Lower leg skin (tissue), 3 donors: ENCODE results near the gene RPS6KB2.

Source experiments
- POLR2A ChIP-seq, 2 donors: fragments of 450-650 bp; IDR thresholded peaks; one replicate each; pipeline ENCODE4 v1.6.1; 2016 to 2017; ENCODE audit warnings: antibody characterized with exemption in 2 of 2, mild to moderate bottlenecking in 1 of 2, moderate library complexity in 1 of 2
- TF ChIP-seq, protein P1 (sequence below), 3 donors: fragments of 450-650 bp; IDR thresholded peaks; one replicate each; pipeline ENCODE4 v1.5.1; 2016; ENCODE audit warnings: antibody characterized with exemption in 3 of 3, mild to moderate bottlenecking in 3 of 3, moderate library complexity in 2 of 3

DNA sequence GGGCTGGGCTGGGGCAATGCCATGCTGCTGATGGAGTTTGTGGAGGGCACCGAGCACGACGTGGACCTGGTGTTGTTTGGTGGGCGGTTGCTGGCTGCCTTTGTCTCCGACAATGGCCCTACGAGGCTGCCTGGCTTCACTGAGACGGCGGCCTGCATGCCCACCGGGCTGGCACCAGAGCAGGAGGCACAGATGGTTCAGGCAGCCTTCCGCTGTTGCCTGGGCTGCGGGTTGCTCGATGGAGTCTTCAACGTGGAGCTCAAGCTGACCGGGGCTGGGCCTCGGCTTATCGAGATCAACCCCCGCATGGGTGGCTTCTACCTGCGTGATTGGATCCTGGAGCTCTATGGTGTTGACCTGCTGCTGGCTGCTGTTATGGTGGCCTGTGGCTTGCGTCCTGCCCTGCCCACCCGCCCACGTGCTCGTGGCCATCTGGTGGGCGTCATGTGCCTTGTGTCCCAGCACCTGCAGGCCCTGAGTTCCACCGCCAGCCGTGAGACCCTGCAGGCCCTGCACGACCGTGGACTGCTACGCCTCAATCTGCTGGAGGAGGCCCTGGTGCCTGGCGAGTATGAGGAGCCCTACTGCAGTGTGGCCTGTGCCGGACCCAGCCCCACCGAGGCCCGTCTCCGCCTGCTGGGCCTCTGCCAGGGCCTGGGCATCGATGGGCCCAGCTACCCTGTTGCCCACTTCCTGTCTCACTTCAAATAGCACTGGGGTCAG, 4.2 kb upstream of the RPS6KB2 start:
- TF ChIP-seq, protein P1, sequence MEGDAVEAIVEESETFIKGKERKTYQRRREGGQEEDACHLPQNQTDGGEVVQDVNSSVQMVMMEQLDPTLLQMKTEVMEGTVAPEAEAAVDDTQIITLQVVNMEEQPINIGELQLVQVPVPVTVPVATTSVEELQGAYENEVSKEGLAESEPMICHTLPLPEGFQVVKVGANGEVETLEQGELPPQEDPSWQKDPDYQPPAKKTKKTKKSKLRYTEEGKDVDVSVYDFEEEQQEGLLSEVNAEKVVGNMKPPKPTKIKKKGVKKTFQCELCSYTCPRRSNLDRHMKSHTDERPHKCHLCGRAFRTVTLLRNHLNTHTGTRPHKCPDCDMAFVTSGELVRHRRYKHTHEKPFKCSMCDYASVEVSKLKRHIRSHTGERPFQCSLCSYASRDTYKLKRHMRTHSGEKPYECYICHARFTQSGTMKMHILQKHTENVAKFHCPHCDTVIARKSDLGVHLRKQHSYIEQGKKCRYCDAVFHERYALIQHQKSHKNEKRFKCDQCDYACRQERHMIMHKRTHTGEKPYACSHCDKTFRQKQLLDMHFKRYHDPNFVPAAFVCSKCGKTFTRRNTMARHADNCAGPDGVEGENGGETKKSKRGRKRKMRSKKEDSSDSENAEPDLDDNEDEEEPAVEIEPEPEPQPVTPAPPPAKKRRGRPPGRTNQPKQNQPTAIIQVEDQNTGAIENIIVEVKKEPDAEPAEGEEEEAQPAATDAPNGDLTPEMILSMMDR (IDR thresholded peaks at IDR 0.05) = no peak
- no peak for TF ChIP-seq POLR2A (IDR thresholded peaks at IDR 0.05)
